HepG2 (cell line): ENCODE measurements around the gene KCNK7. TPM values are rescaled to one million over a fixed set of nuclear protein-coding genes. Genes with fewer than 3 reads are reported as not detected.

ENCODE experiments used
- DNMT1 ChIP-seq: sonication (generic); formaldehyde crosslinking; IDR thresholded peaks from 2 replicates; pipeline ENCODE4 v1.5.1; 2020; ENCODE audit warnings: mild to moderate bottlenecking, missing genetic modification reagents
- ISX ChIP-seq: sonication (generic); formaldehyde crosslinking; conservative IDR thresholded peaks from 2 replicates; pipeline ENCODE4 v1.5.0; 2020; ENCODE audit warnings: missing genetic modification reagents
- NR0B2 ChIP-seq: sonication (generic); formaldehyde crosslinking; IDR thresholded peaks from 2 replicates; pipeline ENCODE4 v1.4.0; 2020; ENCODE audit warnings: mild to moderate bottlenecking, missing genetic modification reagents
- SALL2 ChIP-seq: sonication (generic); formaldehyde crosslinking; IDR thresholded peaks from 2 replicates; pipeline ENCODE4 v1.8.1; 2023; ENCODE audit warnings: mild to moderate bottlenecking, missing genetic modification reagents, inconsistent platforms
- SRF ChIP-seq: IDR thresholded peaks from 2 replicates; pipeline ENCODE4 v1.6.1; 2011; ENCODE audit warnings: mild to moderate bottlenecking, low read depth, low read length, moderate library complexity
- SRSF4 ChIP-seq: fragments of 200-400 bp; formaldehyde crosslinking; IDR thresholded peaks from one replicate; pipeline ENCODE4 v1.6.1; 2018; ENCODE audit warnings: mild to moderate bottlenecking, low read depth, low read length, moderate library complexity; ENCODE audit not compliant: poor library complexity, severe bottlenecking
- U2AF1 ChIP-seq: fragments of 200-400 bp; formaldehyde crosslinking; optimal IDR thresholded peaks from 2 replicates; pipeline ENCODE3; 2017; ENCODE audit warnings: mild to moderate bottlenecking, low read depth, low read length
- ZNF235 ChIP-seq: sonication (generic); formaldehyde crosslinking; IDR thresholded peaks from 2 replicates; pipeline ENCODE4 v1.8.1; 2023; ENCODE audit warnings: mild to moderate bottlenecking, missing genetic modification reagents, borderline replicate concordance
- ZNF275 ChIP-seq: sonication (generic); formaldehyde crosslinking; IDR thresholded peaks from 2 replicates; pipeline ENCODE4 v1.8.0; 2022; ENCODE audit warnings: missing genetic modification reagents, mild to moderate bottlenecking, inconsistent platforms, borderline replicate concordance
- ZNF451 ChIP-seq: sonication (generic); formaldehyde crosslinking; IDR thresholded peaks from 2 replicates; pipeline ENCODE4 v1.5.0; 2020; ENCODE audit warnings: mild to moderate bottlenecking, missing genetic modification reagents
- ZNF580 ChIP-seq: IDR thresholded peaks from 2 replicates; pipeline ENCODE4 v1.6.1; 2016; ENCODE audit warnings: low read depth, borderline replicate concordance
- ZNF737 ChIP-seq: sonication (generic); formaldehyde crosslinking; IDR thresholded peaks from 2 replicates; pipeline ENCODE4 v1.5.0; 2020; ENCODE audit warnings: missing genetic modification reagents, mild to moderate bottlenecking, borderline replicate concordance
- polyA plus RNA-seq, 8 experiments: library from polyadenylated mRNA; depleted of rRNA in 3 of 8; stranded (reverse) in 7 of 8; unstranded in 1 of 8; fragments of >200 nt; fragmentation: Illumina TruSeq in 4 of 8; extraction: Trizol in 4 of 8; gene quantifications; 2 replicates each; pipeline versions ENCODE4 v1.2.1 to v1.2.3, GENCODE V29; 2011 to 2016; ENCODE audit warnings: low read depth in 4 of 8, missing spikeins in 1 of 8, mixed read lengths in 1 of 8; ENCODE audit not compliant: insufficient read depth in 1 of 8
- total RNA-seq, 5 experiments: library from RNA; depleted of rRNA; stranded (reverse); fragments of >200 nt; fragmentation: Illumina TruSeq; extraction: Trizol; gene quantifications; 2 replicates each; pipeline ENCODE4 v1.2.3, GENCODE V29; 2016; ENCODE audit warnings: low read depth in 1 of 5
- TF ChIP-seq, protein P1 (sequence below): sonication (generic); formaldehyde crosslinking; IDR thresholded peaks from 2 replicates; pipeline ENCODE4 v1.9.0; 2021; ENCODE audit warnings: missing genetic modification reagents, borderline replicate concordance
- TF ChIP-seq, protein P2 (sequence below): sonication (generic); formaldehyde crosslinking; IDR thresholded peaks from 2 replicates; pipeline ENCODE4 v1.4.0; 2020; ENCODE audit warnings: missing genetic modification reagents
- TF ChIP-seq, protein P3 (sequence below): sonication (generic); formaldehyde crosslinking; IDR thresholded peaks from 2 replicates; pipeline ENCODE4 v1.8.0; 2022; ENCODE audit warnings: mild to moderate bottlenecking, missing genetic modification reagents; ENCODE audit not compliant: insufficient replicate concordance
- TF ChIP-seq, protein P4 (sequence below): sonication (generic); formaldehyde crosslinking; IDR thresholded peaks from 2 replicates; pipeline ENCODE4 v1.8.0; 2022; ENCODE audit warnings: missing genetic modification reagents, mild to moderate bottlenecking, borderline replicate concordance
- TF ChIP-seq, protein P5 (sequence below): sonication (generic); formaldehyde crosslinking; IDR thresholded peaks from 2 replicates; pipeline ENCODE4 v1.8.1; 2023; ENCODE audit warnings: mild to moderate bottlenecking, missing genetic modification reagents, borderline replicate concordance

The KCNK7 gene
- total and polyA plus RNA-seq, 2 of the 13 experiments (the other 11 are each of a cell fraction or from before 2014, with no cell fraction given), result 0.11 TPM; not detected in 1

GRCh38 chr11:65569973-65570918 lies 25.4 kb downstream of the KCNK7 start, which contains the start of gene ZNRD2 (continued):
- TF ChIP-seq, protein P1, sequence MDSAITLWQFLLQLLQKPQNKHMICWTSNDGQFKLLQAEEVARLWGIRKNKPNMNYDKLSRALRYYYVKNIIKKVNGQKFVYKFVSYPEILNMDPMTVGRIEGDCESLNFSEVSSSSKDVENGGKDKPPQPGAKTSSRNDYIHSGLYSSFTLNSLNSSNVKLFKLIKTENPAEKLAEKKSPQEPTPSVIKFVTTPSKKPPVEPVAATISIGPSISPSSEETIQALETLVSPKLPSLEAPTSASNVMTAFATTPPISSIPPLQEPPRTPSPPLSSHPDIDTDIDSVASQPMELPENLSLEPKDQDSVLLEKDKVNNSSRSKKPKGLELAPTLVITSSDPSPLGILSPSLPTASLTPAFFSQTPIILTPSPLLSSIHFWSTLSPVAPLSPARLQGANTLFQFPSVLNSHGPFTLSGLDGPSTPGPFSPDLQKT (CRISPR knock-in tag), result no peak
- TF ChIP-seq, protein P2, sequence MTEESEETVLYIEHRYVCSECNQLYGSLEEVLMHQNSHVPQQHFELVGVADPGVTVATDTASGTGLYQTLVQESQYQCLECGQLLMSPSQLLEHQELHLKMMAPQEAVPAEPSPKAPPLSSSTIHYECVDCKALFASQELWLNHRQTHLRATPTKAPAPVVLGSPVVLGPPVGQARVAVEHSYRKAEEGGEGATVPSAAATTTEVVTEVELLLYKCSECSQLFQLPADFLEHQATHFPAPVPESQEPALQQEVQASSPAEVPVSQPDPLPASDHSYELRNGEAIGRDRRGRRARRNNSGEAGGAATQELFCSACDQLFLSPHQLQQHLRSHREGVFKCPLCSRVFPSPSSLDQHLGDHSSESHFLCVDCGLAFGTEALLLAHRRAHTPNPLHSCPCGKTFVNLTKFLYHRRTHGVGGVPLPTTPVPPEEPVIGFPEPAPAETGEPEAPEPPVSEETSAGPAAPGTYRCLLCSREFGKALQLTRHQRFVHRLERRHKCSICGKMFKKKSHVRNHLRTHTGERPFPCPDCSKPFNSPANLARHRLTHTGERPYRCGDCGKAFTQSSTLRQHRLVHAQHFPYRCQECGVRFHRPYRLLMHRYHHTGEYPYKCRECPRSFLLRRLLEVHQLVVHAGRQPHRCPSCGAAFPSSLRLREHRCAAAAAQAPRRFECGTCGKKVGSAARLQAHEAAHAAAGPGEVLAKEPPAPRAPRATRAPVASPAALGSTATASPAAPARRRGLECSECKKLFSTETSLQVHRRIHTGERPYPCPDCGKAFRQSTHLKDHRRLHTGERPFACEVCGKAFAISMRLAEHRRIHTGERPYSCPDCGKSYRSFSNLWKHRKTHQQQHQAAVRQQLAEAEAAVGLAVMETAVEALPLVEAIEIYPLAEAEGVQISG (CRISPR knock-in tag), result peak; percentile 96
- no peak for TF ChIP-seq U2AF1
- peak; percentile 63; the same call in 1 of the 2 replicates for TF ChIP-seq DNMT1
- peak; percentile 89 for TF ChIP-seq ZNF580 (CRISPR knock-in tag)
- peak; percentile 74 for TF ChIP-seq SRF
- no peak for TF ChIP-seq ZNF737 (CRISPR knock-in tag)
- no peak for TF ChIP-seq ISX (CRISPR knock-in tag)
- TF ChIP-seq, protein P3, sequence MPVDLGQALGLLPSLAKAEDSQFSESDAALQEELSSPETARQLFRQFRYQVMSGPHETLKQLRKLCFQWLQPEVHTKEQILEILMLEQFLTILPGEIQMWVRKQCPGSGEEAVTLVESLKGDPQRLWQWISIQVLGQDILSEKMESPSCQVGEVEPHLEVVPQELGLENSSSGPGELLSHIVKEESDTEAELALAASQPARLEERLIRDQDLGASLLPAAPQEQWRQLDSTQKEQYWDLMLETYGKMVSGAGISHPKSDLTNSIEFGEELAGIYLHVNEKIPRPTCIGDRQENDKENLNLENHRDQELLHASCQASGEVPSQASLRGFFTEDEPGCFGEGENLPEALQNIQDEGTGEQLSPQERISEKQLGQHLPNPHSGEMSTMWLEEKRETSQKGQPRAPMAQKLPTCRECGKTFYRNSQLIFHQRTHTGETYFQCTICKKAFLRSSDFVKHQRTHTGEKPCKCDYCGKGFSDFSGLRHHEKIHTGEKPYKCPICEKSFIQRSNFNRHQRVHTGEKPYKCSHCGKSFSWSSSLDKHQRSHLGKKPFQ, result peak; percentile 69
- TF ChIP-seq, protein P4, sequence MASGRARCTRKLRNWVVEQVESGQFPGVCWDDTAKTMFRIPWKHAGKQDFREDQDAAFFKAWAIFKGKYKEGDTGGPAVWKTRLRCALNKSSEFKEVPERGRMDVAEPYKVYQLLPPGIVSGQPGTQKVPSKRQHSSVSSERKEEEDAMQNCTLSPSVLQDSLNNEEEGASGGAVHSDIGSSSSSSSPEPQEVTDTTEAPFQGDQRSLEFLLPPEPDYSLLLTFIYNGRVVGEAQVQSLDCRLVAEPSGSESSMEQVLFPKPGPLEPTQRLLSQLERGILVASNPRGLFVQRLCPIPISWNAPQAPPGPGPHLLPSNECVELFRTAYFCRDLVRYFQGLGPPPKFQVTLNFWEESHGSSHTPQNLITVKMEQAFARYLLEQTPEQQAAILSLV (CRISPR knock-in tag), result 0 out of 2 replicates have a peak, but pooled peaks have one; percentile 63
- peak; percentile 83 for TF ChIP-seq SALL2 (CRISPR knock-in tag)
- peak; percentile 82; the same call in 1 of the 2 replicates for TF ChIP-seq NR0B2 (CRISPR knock-in tag)
- TF ChIP-seq ZNF451 (CRISPR knock-in tag), result no peak
- peak; percentile 34; the same call in 1 of the 2 replicates for TF ChIP-seq ZNF275
- no peak for TF ChIP-seq SRSF4
- TF ChIP-seq, protein P5, sequence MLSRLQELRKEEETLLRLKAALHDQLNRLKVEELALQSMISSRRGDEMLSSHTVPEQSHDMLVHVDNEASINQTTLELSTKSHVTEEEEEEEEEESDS, result 0 out of 2 replicates have a peak, but pooled peaks have one; percentile 55
- peak; percentile 73; the same call in 1 of the 2 replicates for TF ChIP-seq ZNF235 (CRISPR knock-in tag)
